Ectodermal cell (in vitro differentiated cells): ENCODE measurements around the gene SLC29A4.
"Not testable (repeated sequence)": the region's sequence is repeated elsewhere in the genome, so short reads cannot be mapped to it uniquely, and the experiment has no call there.

ENCODE experiments used
- H3K27ac ChIP-seq: 2 replicates; pipeline ENCODE4 v1.7.0; 2013; ENCODE audit warnings: mild to moderate bottlenecking, low read depth, low read length; ENCODE audit not compliant: insufficient read depth, poor library complexity, severe bottlenecking
- H3K27me3 ChIP-seq: 2 replicates; pipeline ENCODE4 v1.7.0; 2013; ENCODE audit warnings: mild to moderate bottlenecking, low read length; ENCODE audit not compliant: insufficient read depth, control insufficient read depth, poor library complexity, severe bottlenecking
- H3K36me3 ChIP-seq: one replicate; pipeline ENCODE4 v1.7.0; 2013; ENCODE audit warnings: low read length; ENCODE audit not compliant: control insufficient read depth, insufficient read depth
- H3K4me1 ChIP-seq: one replicate; pipeline ENCODE4 v1.7.0; 2013; ENCODE audit warnings: low read length; ENCODE audit not compliant: control insufficient read depth, insufficient read depth
- H3K4me3 ChIP-seq: 2 replicates; pipeline ENCODE4 v1.7.0; 2013; ENCODE audit warnings: low read depth, low read length, control low read depth; ENCODE audit not compliant: insufficient read depth
- H3K9me3 ChIP-seq: 2 replicates; pipeline ENCODE4 v1.7.0; 2013; ENCODE audit warnings: mild to moderate bottlenecking, low read length, moderate library complexity; ENCODE audit not compliant: control insufficient read depth
- WGBS, 2 experiments: methylation state at CpG; one replicate each; pipeline ENCODE4 v1.1.7; 2013; ENCODE audit warnings: missing lambda C conversion rate in 2 of 2; 5-methylcytosine and 5-hydroxymethylcytosine counted together

SLC29A4 gene

GRCh38 chr7:5284304-5285281 is 1.9 kb downstream of the SLC29A4 start:
- Histone ChIP-seq H3K4me3 (no peak overlapping the region), H3K27me3 (peaks cover 4% of the 10 kb centered on the region), H3K9me3 (no peaks in the 10 kb centered on the region), H3K27ac (no peak overlapping the region), H3K36me3 (no peaks in the 10 kb centered on the region), H3K4me1 (no peaks in the 10 kb centered on the region)
- WGBS, 2 experiments, result 56 to 58% methylated on average over 23 to 24 of the region's 24 CpGs

GRCh38 chr7:5286933-5287332 is 4.2 kb downstream of the SLC29A4 start:
- peaks cover 4% of the 10 kb centered on the region for H3K27me3 ChIP-seq
- H3K36me3 ChIP-seq, result no peaks in the 10 kb centered on the region
- no peaks in the 10 kb centered on the region for H3K4me1 ChIP-seq
- H3K4me3 ChIP-seq, result no peak overlapping the region
- WGBS, 2 experiments, result 81 to 82% methylated on average over 9 of the region's 9 CpGs
- no peak overlapping the region for H3K27ac ChIP-seq
- no peaks in the 10 kb centered on the region for H3K9me3 ChIP-seq

GRCh38 chr7:5287373-5287772 is 4.6 kb downstream of the SLC29A4 start:
- H3K4me3 ChIP-seq, H3K9me3 ChIP-seq, H3K36me3 ChIP-seq, H3K4me1 ChIP-seq, H3K27me3 ChIP-seq, H3K27ac ChIP-seq: not testable (repeated sequence)
- 93 to 95% methylated on average over 5 of the region's 5 CpGs for WGBS, 2 experiments

GRCh38 chr7:5287802-5288201 is 5.1 kb downstream of the SLC29A4 start:
- Histone ChIP-seq H3K4me3 (no peak overlapping the region), H3K36me3 (no peaks in the 10 kb centered on the region), H3K4me1 (no peaks in the 10 kb centered on the region), H3K27me3 (peaks cover 4% of the 10 kb centered on the region), H3K27ac (no peak overlapping the region), H3K9me3 (no peaks in the 10 kb centered on the region)
- WGBS, 2 experiments, result 95 to 96% methylated on average over 19 of the region's 19 CpGs

- 96 to 97% methylated on average over 8 of the region's 8 CpGs for WGBS, 2 experiments
These were observed 5.8 kb downstream of the SLC29A4 start for GRCh38 chr7:5288560-5288959.

GRCh38 chr7:5289355-5289754 is 6.6 kb downstream of the SLC29A4 start:
- Histone ChIP-seq H3K4me1 (no peaks in the 10 kb centered on the region), H3K27me3 (peaks cover under 1% of the 10 kb centered on the region), H3K27ac (no peak overlapping the region), H3K36me3 (no peaks in the 10 kb centered on the region), H3K9me3 (no peaks in the 10 kb centered on the region), H3K4me3 (no peak overlapping the region)
- 92 to 96% methylated on average over 7 of the region's 7 CpGs for WGBS, 2 experiments

More at GRCh38 chr7:5288560-5288959, 5.8 kb downstream of the SLC29A4 start:
- not testable (repeated sequence) for H3K9me3 ChIP-seq, H3K4me1 ChIP-seq, H3K27ac ChIP-seq, H3K4me3 ChIP-seq, H3K36me3 ChIP-seq, H3K27me3 ChIP-seq

GRCh38 chr7:5291301-5291700 is 8.6 kb downstream of the SLC29A4 start:
- WGBS, 2 experiments, result 89 to 93% methylated on average over 8 of the region's 8 CpGs
- Histone ChIP-seq H3K27ac (no peak overlapping the region), H3K4me1 (no peaks in the 10 kb centered on the region), H3K36me3 (no peaks in the 10 kb centered on the region), H3K27me3 (no peaks in the 10 kb centered on the region), H3K4me3 (no peak overlapping the region), H3K9me3 (no peaks in the 10 kb centered on the region)

- not testable (repeated sequence) for H3K9me3 ChIP-seq, H3K36me3 ChIP-seq, H3K27ac ChIP-seq, H3K4me1 ChIP-seq, H3K27me3 ChIP-seq, H3K4me3 ChIP-seq
- WGBS, 2 experiments, result 87 to 89% methylated on average over 15 of the region's 15 CpGs
These were observed 9.1 kb downstream of the SLC29A4 start for GRCh38 chr7:5291711-5292335.

- Histone ChIP-seq H3K4me3 (no peak overlapping the region), H3K4me1 (no peaks in the 10 kb centered on the region), H3K27me3 (no peaks in the 10 kb centered on the region), H3K36me3 (no peaks in the 10 kb centered on the region), H3K9me3 (no peaks in the 10 kb centered on the region), H3K27ac (no peak overlapping the region)
- 94 to 95% methylated on average over 14 of the region's 14 CpGs for WGBS, 2 experiments
These were observed 11.6 kb downstream of the SLC29A4 start for GRCh38 chr7:5294169-5294987.
